NCI-H2081 (cell line): Measurements from ENCODE around the gene COBLL1.
A peak's percentile ranks its signal among the peaks of the same experiment; 100 is the strongest.
"Not testable (repeated sequence)": the region's sequence is repeated elsewhere in the genome, so short reads cannot be mapped to it uniquely, and the experiment has no call there.

ENCODE experiments used
- DNase-seq, 2 experiments: peaks; one replicate each; lab custom pipeline; 2025; lab: John Stamatoyannopoulos, UW

The COBLL1 gene

DNA sequence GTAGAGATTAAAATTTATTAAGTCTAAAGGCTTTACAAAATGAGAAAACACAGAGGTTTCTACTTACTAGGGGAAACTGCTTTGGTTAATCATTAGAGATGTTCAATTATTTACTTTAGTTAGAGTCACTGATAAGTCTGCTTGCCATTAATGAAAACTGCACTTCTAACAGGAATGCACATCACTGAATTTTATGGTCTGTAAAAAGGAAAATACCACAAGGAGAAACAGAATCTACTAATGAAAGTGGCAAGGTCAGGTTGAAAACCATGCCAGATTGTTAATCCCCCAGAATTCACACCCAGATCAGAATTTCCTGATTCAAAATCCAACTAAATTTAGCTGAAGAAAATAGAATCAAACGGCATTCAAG lies 129.9 kb downstream of the COBLL1 start:
- DNase-seq = no peak

DNA sequence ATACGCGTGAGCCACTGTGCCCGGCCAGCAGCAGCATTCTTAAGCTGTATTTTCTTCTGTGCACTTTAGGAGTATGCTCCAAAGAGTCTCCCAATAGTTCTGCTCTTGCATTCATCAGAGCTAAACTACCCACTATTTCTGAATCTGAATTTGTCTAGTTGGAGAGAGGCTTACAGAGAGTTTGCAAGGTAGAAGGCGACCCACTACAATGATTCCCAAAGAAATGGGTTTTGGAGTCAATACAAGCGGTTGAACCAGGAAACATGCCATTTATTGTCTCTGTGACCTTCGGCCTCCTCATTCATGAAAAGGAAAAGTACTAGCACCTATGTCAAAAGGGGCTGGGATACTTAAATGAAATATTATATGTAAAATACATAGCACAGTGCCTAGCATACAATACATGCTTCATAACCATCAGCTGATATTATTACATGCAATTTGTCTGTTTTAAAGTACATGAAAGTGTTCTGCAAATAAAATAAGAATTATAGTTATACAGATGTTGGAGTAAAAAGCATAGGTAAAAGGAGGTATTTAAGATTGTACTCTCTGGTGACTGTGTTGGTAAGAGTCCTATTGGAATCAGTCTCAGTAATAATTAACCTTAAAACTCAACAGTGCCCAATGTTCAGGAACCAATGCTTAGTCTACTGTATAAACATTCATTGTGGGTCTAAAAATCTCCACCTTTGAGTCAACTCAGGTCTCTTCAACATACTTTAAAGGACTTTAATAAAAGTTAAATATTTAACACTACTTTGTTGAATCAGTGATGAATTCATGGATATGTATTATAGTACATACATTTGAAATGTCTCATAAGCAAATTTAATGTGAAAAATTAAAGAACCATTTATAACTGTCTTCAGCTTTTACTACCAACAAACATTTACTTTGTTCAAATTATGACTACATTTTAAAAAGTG lies 130.5 kb downstream of the COBLL1 start:
- no peak for DNase-seq

DNA sequence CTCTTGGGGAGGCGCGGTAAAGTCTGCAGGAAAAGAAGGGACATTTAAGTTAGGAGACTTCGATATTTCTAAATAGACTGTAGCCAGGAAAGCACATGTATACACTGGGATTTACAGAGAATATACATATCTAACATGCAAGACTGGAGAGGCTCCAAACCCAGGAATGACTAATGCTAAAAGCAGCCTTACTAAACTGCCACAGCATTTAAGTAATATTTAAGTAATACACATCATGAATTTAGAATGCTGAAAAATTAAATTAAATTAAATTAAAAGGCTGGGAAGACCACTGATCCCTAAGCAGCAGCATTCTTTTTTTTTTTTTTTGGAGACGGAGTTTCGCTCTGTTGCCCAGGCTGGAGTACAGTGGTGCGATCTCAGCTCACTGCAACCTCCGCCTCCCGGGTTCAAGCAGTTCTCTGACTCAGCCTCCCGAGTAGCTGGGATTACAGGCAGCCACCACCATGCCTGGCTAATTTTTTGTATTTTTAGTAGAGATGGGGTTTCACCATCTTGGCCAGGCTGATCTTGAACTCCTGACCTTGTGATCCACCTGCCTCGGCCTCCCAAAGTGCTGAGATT lies 131.3 kb downstream of the COBLL1 start:
- not testable (repeated sequence) for DNase-seq

DNA sequence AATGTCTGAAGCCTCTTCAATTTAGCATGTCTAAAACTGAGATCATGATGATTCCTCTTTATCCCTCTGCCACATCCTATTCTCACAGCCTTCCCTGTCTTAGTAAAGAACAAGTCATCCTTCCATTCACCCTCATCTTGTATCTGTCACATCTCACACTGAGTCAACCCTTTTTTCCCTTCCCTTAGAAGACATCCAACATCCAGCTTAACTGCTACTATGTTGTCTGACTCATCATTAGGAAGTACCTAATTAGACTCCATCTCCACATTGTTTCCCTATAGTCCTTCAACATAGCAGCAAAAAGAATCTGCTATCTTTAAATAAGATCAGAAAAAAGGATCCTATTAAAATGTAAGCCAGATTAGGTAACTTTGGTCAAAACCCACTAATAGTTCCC lies 135.1 kb downstream of the COBLL1 start:
- DNase-seq = no peak

DNA sequence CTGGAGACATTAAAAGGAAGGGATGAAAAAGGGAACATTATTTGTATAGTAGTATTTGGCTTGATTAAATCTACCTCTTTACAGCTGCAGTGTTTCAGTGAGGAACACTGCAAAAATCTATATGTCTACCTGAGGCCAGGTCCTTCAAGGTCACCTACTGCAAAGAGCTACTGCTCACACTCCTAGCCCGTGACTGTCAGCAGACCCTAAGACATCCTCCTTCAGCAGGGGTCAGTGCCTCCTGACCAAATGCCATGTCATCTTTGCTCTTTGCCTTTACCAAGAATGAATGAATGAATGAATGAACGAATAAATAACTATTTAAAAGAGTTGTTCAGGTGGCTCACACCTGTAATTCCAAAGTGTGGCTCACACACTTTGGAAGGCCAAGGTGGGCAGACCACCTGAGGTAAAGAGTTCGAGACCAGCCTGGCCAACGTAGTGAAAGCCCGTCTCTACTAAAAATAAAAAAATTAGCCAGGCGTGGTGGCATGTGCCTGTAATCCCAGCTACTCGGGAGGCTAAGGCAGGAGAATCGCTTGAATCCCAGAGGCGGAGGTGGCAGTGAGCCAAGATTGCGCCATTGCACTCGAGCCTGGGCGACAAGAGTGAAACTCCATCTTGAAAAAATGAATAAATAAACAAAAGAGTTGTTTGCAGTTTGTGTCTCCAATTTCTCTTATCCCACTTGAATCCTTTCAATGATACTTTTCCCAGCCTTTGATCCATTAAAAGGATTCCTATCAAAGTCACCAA lies 136.0 kb downstream of the COBLL1 start:
- DNase-seq = no peak

DNA sequence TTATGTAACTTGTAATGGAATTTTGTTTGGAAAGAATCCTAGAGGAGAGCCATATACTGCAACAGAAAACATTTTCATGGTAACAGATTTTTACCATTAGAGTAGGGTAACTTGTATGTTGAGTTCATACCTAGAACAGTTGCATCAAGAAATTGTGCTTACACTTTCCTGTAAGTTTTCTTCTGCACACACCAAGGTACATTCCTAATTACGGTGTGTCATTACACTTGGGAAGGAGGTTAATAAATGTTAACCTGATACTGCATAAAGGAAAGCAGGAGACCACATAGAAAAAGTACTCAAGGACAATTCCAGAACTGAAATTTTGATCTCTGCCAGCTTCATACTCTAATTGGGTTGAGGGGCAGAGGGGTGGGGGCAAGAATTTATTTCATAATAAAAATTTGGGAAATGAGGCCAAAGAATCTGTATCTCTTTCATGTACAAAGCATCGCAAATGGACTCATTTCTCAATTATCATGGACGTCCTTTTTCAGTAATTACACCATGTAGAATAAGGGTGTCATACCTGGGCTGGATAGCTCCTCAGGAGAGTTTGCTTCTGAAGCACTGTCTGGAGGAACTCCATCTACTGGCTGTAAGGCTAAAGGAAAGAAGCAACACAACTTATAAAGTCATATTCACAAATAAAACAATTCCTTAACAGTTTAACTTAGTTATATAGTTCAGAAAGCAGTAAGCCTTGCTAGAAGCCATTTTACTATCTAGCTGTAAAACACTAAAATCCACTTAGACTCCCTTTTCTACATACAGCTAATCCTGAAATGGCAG lies 137.5 kb downstream of the COBLL1 start:
- DNase-seq = no peak

DNA sequence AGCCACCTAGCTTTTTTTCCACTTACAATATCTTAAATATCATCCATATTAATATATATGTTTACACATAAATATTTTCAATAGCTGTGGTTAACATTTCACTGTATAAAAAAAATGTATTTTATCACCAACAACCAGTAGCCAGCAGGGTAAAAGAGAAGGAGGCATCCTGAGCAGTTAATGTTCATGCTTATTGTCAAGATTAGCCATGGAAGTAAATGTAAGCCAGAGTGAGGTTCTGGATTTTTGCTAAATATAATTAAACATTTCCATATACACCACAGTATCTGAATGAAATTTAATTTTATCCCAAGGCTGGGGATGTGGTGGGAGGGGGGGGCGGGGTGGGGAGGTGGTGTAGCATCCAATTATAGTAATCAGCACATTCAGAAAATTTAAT lies 140.1 kb downstream of the COBLL1 start:
- DNase-seq = no peak

DNA sequence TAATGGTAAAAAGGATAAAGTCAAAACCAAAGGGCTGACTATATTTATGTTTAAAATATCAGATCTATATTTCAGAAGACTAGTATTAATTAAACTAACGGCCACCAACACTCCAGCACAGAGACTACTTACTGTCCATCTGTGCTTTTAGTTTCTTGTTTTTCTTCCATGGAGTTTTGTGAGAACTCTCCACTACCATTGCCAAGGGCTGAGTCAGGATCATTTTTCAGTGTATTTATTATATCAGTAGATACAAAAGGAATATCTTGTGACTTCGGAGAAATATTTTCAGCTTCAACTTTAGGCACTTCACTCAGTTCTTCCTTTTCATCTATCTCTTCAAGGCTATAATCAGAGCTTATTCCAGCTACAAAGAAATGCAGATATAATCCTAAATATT lies 141.2 kb downstream of the COBLL1 start:
- DNase-seq = no peak

DNA sequence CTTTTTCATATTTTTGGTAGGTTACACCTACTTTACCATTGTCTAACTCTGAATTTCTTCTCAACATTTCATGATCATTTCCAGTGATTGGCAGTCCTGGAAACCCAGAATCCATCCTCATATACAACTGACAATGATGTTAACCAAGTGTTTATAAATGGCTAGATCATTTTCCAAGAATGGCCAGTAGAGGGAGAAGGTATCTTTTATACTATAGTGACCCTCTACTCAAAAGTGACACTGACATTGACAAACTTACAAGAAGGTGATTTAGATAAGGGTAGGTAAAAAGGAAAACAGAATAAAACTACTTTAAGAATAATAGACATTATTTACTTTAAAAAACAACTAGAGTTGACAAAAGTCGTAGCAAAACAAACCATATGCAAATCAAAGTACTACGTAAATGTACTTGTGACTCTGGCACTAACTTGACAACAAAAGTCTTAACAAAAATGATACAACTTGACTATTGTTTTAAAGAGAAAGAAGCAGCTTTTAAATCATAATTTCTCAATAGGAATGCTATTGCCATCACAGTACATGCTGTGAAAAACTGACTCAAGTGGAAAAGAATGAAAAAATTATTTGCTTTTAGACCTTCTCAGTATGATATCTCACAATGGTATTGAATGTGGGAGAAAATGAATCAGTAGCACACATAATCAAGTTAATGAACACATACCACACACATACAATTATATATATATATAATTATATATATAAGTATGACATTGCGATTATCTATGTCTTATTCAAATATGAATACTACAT lies 143.7 kb downstream of the COBLL1 start:
- DNase-seq = peak in 1 of 2 experiments; percentile 18

DNA sequence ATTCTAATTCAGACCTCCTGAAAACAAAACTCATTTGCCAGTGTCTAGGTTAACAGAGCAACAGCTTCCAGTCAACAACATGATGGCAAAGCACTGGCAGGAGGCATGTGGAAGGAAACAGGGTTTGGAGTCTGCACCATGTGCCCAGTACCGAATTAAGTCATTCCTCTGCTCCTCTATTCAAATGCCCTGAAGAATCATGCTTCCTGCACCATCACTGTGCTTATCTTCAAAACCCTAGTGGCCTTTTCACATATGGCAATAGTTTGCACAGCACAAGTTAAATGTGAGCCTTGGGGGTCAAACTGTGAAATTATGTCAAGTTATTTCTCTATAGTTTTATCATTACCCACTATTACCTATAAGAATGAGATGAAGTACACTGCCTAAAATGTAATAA lies 145.0 kb downstream of the COBLL1 start:
- DNase-seq = no peak

DNA sequence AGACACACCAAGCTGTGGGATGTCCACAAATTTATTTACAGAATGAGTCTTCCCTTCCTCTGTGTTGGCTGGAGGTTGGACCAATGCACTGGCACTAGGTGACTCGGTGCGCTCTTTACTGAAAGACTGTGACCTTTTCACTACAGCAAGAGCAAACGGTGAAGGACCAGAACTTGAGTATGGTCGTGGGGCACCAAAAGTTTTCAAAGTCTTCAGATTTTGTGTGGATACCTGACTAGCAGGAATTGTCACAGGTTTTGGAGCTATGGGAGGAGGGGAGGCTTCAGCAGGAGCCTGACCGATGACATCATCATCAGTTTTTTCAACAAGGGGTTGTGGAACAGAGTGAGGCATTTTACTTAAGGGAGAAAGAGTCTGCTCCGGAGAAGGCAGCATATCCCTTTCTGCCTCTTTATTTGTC lies 147.3 kb downstream of the COBLL1 start:
- DNase-seq = no peak

DNA sequence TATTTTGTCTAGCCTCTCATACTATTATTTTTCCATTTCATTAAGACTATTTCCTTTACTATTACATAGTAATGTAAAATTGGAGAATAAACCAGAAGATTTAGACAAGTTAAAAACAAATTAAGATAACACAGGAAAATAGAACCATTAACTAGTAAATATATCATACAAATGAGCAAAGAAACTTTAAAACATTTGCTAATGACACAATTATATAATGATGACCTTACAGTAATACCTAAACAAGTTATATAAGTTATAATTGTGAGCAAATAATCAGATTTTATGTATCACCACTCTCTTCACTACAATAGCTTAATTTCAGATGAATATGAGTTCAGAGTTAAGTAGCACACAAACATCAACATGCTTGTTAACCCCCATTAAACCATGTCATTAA lies 147.8 kb downstream of the COBLL1 start:
- no peak for DNase-seq

DNA sequence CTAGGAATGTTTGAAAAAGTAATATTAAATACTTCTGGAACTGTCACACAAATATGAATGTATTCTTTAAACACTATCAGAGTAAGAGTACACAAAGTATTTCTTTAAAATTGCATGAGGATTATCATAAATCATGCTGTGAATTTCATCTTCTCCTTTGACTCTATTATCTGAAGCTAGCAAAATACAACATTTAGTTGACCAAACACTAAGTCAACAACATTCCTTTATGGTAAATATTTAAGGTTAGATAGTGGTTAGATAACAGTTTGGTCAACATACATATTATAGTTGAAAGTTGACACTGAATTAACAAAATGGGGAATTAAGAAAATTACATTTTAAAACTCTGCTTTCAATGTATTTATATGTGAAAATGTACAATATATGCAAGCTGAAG lies 148.2 kb downstream of the COBLL1 start:
- no peak for DNase-seq

DNA sequence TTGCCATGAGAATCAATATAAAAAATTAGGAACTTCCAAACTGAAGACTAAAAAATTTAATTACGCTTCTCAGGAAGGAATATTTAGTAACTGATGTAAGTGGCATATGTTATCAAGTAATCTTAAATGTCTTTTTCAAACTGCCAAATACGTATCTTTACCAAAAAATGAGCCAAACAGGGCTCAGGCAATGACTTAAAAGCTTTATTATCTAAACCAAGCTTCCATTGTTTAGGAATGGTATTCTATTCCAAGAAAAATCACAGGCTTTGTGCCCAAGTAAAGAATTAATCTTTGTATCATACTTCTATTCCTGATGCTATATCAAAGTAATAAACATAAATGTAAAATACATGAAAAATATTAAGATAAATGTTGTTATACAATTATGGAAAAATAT lies 148.7 kb downstream of the COBLL1 start:
- no peak for DNase-seq

DNA sequence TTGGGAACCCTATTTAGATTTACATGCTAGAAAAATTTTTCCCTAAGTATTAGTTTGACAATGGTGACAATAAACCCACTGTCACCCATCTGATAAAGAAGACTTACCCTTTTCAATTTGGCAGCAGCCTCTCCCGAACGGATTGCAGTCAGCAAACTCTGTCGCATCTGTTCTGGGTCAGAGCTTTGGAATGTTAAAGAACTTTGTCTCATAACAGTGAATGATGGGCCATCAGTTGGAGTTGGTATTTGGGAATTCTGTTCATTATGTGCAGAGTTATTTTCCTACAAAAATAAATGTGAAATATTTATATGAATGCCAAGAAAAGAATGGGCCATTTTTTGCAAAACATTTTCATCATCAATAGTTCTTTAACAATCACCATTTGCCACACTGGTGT lies 149.5 kb downstream of the COBLL1 start:
- no peak for DNase-seq

DNA sequence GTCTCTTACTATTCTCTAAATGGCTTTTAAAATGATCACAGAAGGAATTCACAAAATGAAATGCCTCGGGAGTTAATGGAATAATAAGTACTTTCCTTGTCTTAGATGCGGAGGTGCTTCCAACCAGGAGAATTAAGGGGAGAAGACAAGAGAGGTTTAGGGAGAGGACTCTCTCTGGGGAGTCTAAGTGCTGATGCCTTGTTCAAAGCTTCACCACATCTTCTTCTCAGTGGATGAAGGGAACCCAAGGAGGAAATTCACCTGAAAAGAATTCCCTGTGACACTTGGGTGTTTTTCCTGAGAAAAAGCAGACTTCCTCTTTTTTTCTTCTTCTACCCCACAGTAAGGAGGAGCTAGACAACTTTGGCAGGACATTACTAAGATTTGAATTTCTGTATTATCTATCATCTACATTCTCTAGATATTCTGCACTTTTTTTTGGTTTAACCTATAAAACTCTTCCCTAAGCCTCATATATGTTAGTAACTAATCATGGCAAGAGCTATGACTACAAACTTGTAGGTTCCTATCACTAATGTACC lies 150.2 kb downstream of the COBLL1 start:
- DNase-seq = no peak

DNA sequence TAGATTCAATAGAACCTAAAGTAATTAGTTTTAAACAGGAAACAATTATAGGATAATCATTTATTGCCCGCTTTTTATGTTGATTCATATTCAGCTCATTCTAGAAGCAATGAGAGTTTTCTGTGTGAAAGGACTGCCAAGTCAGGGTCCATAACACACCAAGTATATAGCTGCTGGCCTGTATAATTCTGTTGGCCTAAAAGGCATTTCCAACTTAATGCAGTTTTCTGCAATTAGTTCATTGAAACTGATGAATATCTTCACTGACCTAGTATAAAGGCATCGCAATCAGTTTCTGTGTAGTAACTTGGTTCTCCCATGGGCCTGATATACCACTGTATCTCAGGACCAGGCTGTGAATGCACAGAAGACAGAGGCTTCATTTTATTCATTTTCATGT lies 151.3 kb downstream of the COBLL1 start:
- DNase-seq = no peak

DNA sequence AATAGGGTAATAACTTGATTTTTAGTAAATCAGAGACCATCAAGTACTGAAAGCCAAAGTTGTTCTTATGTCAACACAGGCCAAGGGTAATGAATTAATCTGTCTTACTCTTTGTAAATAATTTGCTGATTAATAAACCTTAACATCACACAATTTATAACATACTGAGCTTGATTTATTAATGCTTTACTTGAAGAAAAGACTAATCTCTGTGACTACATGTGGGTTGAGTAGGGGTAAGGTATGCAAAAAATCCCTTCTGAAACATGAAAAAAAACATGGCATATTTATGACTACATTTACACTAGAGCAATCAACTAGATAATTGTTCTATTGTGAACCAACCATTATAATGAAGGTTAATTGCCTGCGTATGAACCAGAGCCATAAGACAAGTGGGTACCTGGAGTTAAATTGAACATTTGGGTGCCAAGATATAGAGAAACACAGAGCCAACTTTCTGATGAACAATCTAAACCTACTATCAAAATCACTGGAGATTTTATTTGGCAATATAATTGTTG lies 152.7 kb downstream of the COBLL1 start:
- DNase-seq = peak; percentile 39 to 86

DNA sequence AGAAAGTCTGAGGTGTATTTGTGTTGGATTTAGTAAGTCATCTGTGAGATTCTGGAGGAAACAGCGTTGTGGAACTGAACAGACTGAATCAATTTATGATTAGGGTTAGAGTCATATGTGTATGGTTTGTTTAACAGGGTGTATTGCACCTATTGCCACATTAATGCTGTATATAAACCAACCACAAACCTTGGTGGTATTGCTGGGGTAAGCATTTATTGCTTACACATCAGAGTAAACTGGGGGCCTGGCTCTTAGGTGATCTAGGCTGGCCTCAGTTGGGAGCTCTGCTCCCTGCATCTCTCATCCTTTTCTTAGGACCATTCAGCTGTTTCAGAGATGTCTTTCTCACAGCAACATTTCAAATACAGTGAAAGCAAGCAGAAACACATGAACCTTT lies 160.6 kb downstream of the COBLL1 start:
- DNase-seq = no peak

DNA sequence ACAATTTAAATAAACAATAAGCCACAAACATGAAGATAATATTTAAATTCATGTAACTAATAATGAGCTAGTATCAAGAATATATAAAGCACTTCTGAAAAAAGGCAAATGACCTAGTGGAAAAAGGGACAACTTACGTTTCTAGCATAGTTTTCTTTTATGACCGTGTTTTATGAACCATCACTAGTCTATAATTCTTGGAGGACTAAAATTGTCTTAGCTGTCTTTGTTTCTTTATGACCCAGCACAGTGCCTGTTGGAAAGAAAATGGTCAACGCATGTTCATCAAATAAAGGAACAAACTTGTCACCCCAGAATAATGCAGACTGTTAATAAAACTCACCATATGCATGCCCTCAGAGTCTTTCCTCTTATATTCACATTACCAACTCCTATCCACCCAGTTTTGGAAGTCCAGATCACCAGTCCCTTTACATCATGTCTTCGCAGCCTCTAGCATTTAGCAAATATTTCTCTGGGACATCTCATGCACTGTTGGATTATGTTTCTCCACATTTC lies 162.9 kb downstream of the COBLL1 start:
- DNase-seq = no peak

DNA sequence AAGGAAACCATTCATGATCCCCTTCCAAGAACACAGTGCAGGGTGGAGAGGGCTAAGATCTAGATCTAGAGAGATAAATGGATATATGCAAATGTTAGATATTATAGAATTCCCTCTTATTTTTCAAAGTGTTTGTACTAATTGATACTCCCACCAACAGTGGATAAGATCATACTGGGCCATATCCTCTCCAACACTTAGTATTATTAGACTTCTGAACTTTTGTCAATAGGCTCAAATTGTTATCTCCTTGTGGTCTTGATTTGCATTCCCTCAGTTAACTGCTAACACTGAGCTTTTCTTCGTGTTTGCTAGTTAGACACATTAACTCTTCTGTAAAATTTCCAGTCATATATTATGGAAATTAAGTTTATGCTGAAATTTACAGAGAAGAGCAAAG lies 163.9 kb downstream of the COBLL1 start:
- DNase-seq = no peak
